NCI-H2196 treated with DMSO at 0.1 percent for 48 hours (cell line): Measurements from ENCODE around the gene TWF2.

Experiments used
- DNase-seq: peaks from one replicate; lab custom pipeline; 2025; ENCODE audit not compliant: unreplicated experiment; lab: John Stamatoyannopoulos, UW

TWF2 gene

GRCh38 chr3:52204337-52205073 lies 34.5 kb downstream of the TWF2 start:
- DNase-seq: peak; percentile 7

- no peak for DNase-seq
Observed at GRCh38 chr3:52203701-52204100, 35.3 kb downstream of the TWF2 start.

- DNase-seq: no peak
Observed at GRCh38 chr3:52202384-52203077, 36.4 kb downstream of the TWF2 start.

GRCh38 chr3:52200981-52201679 lies 37.8 kb downstream of the TWF2 start:
- no peak for DNase-seq

- no peak for DNase-seq
Observed at GRCh38 chr3:52198643-52199608, 40.0 kb downstream of the TWF2 start.

GRCh38 chr3:52197842-52198625 lies 40.9 kb downstream of the TWF2 start, which contains the start of gene ALAS1:
ALAS1 (plus strand) TSS chr3:52198160; CDS start chr3:52199242, 1,082 bp downstream.
- peak; percentile 36 for DNase-seq

GRCh38 chr3:52197499-52197841 lies 41.5 kb downstream of the TWF2 start:
- no peak for DNase-seq

- DNase-seq: no peak
Observed at GRCh38 chr3:52196977-52197376, 42.0 kb downstream of the TWF2 start.

- DNase-seq: no peak
Observed at GRCh38 chr3:52195823-52196331, 43.1 kb downstream of the TWF2 start.

GRCh38 chr3:52195291-52195597 lies 43.7 kb downstream of the TWF2 start:
- DNase-seq: no peak

GRCh38 chr3:52194485-52195290 lies 44.3 kb downstream of the TWF2 start:
- DNase-seq: no peak

GRCh38 chr3:52193065-52193464 lies 45.9 kb downstream of the TWF2 start:
- DNase-seq: peak; percentile 12

GRCh38 chr3:52191663-52192062 lies 47.3 kb downstream of the TWF2 start:
- DNase-seq: no peak

GRCh38 chr3:52190294-52191074 lies 48.5 kb downstream of the TWF2 start:
- no peak for DNase-seq

- no peak for DNase-seq
Observed at GRCh38 chr3:52188556-52188955, 50.4 kb downstream of the TWF2 start.

- DNase-seq: no peak
Observed at GRCh38 chr3:52186729-52187128, 52.2 kb downstream of the TWF2 start.

GRCh38 chr3:52185837-52186236 lies 53.1 kb downstream of the TWF2 start:
- no peak for DNase-seq

GRCh38 chr3:52185311-52185710 lies 53.6 kb downstream of the TWF2 start:
- DNase-seq: no peak
